Calu3 (cell line): ENCODE measurements around the gene LCORL. TPM values are rescaled to one million over a fixed set of nuclear protein-coding genes. Genes with fewer than 3 reads are reported as not detected.
"Not testable (repeated sequence)": the region's sequence is repeated elsewhere in the genome, so short reads cannot be mapped to it uniquely, and the experiment has no call there.

Experiments used
- BruUV-seq: library from RNA; stranded (reverse); fragments of 400-500 nt; replicated peaks from 2 replicates; lab custom pipeline; 2021; lab: Mats Ljungman, UMichigan
- CTCF ChIA-PET: fragments of 300-600 bp; sonication (Branson Sonifier 250); formaldehyde crosslinking; loops from one replicate; lab custom pipeline; 2022; ENCODE audit warnings: antibody characterized with exemption; lab: Charles Lee
- DNase-seq: peaks from one replicate; pipeline ENCODE4 v3.0.0; 2022
- H3K27ac Mint-ChIP-seq: one replicate; pipeline ENCODE4 v1.8.0; 2022; ENCODE audit warnings: mixed read lengths; ENCODE audit not compliant: unreplicated experiment
- H3K27me3 Mint-ChIP-seq: one replicate; pipeline ENCODE4 v1.8.0; 2022; ENCODE audit warnings: mixed read lengths; ENCODE audit not compliant: unreplicated experiment
- H3K36me3 Mint-ChIP-seq: one replicate; pipeline ENCODE4 v1.8.0; 2022; ENCODE audit warnings: mild to moderate bottlenecking, moderate library complexity, mixed read lengths; ENCODE audit not compliant: insufficient read depth, unreplicated experiment
- H3K4me1 Mint-ChIP-seq: one replicate; pipeline ENCODE4 v1.8.0; 2022; ENCODE audit warnings: mild to moderate bottlenecking, low read depth, mixed read lengths; ENCODE audit not compliant: unreplicated experiment
- H3K4me3 Mint-ChIP-seq: one replicate; pipeline ENCODE4 v1.8.0; 2022; ENCODE audit warnings: mild to moderate bottlenecking, low read depth, moderate library complexity, mixed read lengths; ENCODE audit not compliant: unreplicated experiment
- H3K9me3 Mint-ChIP-seq: one replicate; pipeline ENCODE4 v1.8.0; 2022; ENCODE audit warnings: low read depth, mixed read lengths; ENCODE audit not compliant: unreplicated experiment
- CTCF ChIP-seq: fragments of 200-600 bp; IDR thresholded peaks from one replicate; pipeline ENCODE4 v1.8.0; 2022; ENCODE audit warnings: antibody characterized with exemption; ENCODE audit not compliant: unreplicated experiment
- intact Hi-C: fragments of 100-400 bp; cut with micrococcal nuclease; formaldehyde crosslinking; loops from one replicate; pipeline ENCODE4 v1.10.0; 2022; ENCODE audit not compliant: unreplicated experiment
- total RNA-seq: library from RNA; stranded (reverse); gene quantifications from 2 replicates; pipeline ENCODE4 v1.2.3, GENCODE V29; 2022

LCORL gene
- total RNA-seq, 1 experiment from 2014 or later, result 15.4 TPM

GRCh38 chr4:17869327-17869726, 152.2 kb downstream of the LCORL start:
- BruUV-seq, result no TSS peak
- H3K9me3 Mint-ChIP-seq, result no peaks in the 10 kb centered on the region
- H3K36me3 Mint-ChIP-seq, result no peaks in the 10 kb centered on the region
- H3K4me3 Mint-ChIP-seq, result no peak overlapping the region
- H3K27me3 Mint-ChIP-seq, result no peaks in the 10 kb centered on the region
- intact Hi-C loops, result no loop called here
- no peak overlapping the region for H3K27ac Mint-ChIP-seq
- DNase-seq, result no peak
- TF ChIP-seq CTCF, result no peak
- no peaks in the 10 kb centered on the region for H3K4me1 Mint-ChIP-seq
- CTCF ChIA-PET, result no interaction called here

- CTCF ChIA-PET, result no interaction called here
- intact Hi-C loops, result no loop called here
- H3K36me3 Mint-ChIP-seq, result no peaks in the 10 kb centered on the region
- no peak overlapping the region for H3K4me3 Mint-ChIP-seq
- no peak for TF ChIP-seq CTCF
- DNase-seq, result no peak
- no peaks in the 10 kb centered on the region for H3K9me3 Mint-ChIP-seq
- H3K27ac Mint-ChIP-seq, result no peak overlapping the region
- H3K27me3 Mint-ChIP-seq, result no peaks in the 10 kb centered on the region
- no TSS peak for BruUV-seq
- no peaks in the 10 kb centered on the region for H3K4me1 Mint-ChIP-seq
These were observed 154.3 kb downstream of the LCORL start for GRCh38 chr4:17867276-17867675.

GRCh38 chr4:17866810-17867209, 154.7 kb downstream of the LCORL start:
- Mint-ChIP-seq H3K36me3 (no peaks in the 10 kb centered on the region), H3K4me1 (no peaks in the 10 kb centered on the region), H3K4me3 (no peak overlapping the region), H3K27me3 (no peaks in the 10 kb centered on the region), H3K27ac (no peak overlapping the region), H3K9me3 (no peaks in the 10 kb centered on the region)
- TF ChIP-seq CTCF, result no peak
- CTCF ChIA-PET, result interaction anchor here (0.6 kb wide), 1 partner anchor 14 kb away, joined by 6 read pairs; no protein-coding TSS in a partner anchor
- intact Hi-C loops, result no loop called here
- no peak for DNase-seq
- no TSS peak for BruUV-seq

GRCh38 chr4:17865866-17866363, 155.6 kb downstream of the LCORL start:
- BruUV-seq, result no TSS peak
- no peaks in the 10 kb centered on the region for H3K36me3 Mint-ChIP-seq
- intact Hi-C loops, result no loop called here

GRCh38 chr4:17861906-17862305, 159.6 kb downstream of the LCORL start:
- H3K4me1 Mint-ChIP-seq, intact Hi-C loops, H3K27ac Mint-ChIP-seq, CTCF ChIA-PET, H3K4me3 Mint-ChIP-seq, H3K36me3 Mint-ChIP-seq, H3K27me3 Mint-ChIP-seq, DNase-seq, H3K9me3 Mint-ChIP-seq, BruUV-seq: not testable (repeated sequence)

More at GRCh38 chr4:17865866-17866363, 155.6 kb downstream of the LCORL start:
- no peak overlapping the region for H3K4me3 Mint-ChIP-seq
- DNase-seq, result no peak
- H3K27me3 Mint-ChIP-seq, result no peaks in the 10 kb centered on the region
- CTCF ChIA-PET, result no interaction called here
- H3K27ac Mint-ChIP-seq, result no peak overlapping the region
- no peak for TF ChIP-seq CTCF
- H3K9me3 Mint-ChIP-seq, result peaks cover 2% of the 10 kb centered on the region
- no peaks in the 10 kb centered on the region for H3K4me1 Mint-ChIP-seq
